Superior temporal gyrus (tissue), 1 donor: Measurements from ENCODE around the gene STYX.
"Not testable (repeated sequence)": the region's sequence is repeated elsewhere in the genome, so short reads cannot be mapped to it uniquely, and the experiment has no call there.

Experiments used
- DNase-seq: peaks from one replicate; pipeline ENCODE4 v3.0.0-alpha.2; 2016; ENCODE audit errors: extremely low spot score

Gene STYX

DNA sequence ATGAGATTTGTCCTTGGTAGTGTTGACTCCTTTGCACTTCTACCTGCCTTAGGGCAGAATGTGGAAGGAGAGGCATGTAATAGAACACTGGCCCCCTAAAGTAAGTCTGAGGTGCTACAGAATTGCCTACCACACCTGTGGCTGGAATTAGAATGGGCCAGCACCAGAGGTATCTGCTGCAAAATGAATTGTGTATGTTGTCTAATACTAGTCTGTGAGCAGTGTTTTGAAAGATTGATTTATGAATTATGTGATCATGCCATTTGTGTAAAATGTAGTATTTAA is 5.7 kb upstream of the STYX start:
- no peak for DNase-seq

DNA sequence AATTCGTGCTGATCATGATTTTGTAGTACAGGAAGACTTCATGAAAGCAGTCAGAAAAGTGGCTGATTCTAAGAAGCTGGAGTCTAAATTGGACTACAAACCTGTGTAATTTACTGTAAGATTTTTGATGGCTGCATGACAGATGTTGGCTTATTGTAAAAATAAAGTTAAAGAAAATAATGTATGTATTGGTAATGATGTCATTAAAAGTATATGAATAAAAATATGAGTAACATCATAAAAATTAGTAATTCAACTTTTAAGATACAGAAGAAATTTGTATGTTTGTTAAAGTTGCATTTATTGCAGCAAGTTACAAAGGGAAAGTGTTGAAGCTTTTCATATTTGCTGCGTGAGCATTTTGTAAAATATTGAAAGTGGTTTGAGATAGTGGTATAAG is 2.5 kb upstream of the STYX start:
- not testable (repeated sequence) for DNase-seq

DNA sequence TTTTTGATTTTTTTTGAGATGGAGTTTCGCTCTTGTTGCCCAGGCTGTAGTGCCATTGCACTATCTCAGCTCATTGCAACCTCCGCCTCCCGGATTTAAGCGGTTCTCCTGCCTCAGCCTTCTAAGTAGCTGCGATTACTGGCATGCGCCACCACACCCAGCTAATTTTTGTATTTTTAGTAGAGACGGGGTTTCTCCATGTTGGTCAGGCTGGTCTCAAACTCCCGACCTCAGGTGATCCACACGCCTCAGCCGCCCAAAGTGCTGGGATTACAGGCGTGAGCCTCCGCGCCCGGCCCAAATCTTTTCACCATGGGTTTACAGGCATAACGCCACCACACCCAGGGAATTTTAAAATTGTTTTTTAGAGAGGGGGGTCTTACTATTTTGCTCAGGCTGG is 931 bp upstream of the STYX start:
- not testable (repeated sequence) for DNase-seq

DNA sequence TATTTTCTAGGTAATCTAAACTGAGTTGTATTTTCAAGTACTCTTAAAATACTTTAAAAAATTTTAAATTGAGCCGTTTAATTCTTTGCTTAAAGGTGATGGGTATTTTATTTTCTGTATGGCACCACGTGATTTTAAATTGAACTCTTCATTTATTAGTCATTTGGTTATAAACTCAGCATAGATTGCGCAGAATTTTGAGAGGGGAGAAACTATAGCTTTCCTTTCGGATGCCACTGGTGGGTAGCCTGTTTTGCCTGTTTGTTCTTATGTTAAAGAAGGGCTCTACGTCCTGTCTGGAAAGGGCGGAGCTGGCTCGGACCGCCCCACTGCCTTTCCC is 411 bp upstream of the STYX start:
- DNase-seq: no peak

DNA sequence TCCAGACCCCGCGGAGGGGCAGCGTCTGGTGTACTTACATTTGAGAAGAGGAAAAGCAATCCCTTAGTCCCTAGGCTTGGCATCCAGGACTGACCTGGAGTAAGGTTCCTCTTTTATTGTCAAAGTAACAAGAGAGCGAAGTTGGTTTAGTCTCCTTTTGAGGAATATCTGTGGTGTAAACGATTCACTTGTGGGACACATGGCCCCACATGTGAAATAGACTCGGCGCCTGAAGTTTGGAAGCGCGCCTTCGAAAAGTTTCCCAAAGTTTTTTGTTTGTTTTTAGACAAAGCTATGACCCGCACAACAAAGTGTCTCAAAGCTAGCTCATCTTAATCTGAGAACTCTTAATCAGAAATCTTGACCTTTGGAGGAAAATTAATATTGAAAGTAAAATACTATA is 744 bp downstream of the STYX start:
- DNase-seq: peak; percentile 44

DNA sequence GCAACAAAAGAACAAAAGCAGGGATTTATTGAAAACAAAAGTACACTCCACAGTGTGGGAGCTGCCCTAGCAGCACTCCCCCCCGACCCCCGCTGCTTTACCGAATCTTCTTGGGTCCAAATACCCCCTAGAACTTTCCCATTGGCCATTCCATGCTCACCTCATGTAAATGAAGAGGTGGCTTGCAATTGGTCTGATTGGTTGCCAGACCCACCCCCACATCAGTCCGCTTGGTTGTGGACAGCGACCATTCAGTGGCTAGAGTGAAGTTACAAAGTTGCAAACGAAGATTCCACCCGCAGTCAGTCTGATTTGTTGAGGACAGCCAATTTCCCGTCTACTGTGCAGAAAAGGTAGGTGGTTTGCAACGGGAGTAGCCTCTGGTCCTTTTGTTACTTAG is 3.9 kb downstream of the STYX start:
- no peak for DNase-seq

DNA sequence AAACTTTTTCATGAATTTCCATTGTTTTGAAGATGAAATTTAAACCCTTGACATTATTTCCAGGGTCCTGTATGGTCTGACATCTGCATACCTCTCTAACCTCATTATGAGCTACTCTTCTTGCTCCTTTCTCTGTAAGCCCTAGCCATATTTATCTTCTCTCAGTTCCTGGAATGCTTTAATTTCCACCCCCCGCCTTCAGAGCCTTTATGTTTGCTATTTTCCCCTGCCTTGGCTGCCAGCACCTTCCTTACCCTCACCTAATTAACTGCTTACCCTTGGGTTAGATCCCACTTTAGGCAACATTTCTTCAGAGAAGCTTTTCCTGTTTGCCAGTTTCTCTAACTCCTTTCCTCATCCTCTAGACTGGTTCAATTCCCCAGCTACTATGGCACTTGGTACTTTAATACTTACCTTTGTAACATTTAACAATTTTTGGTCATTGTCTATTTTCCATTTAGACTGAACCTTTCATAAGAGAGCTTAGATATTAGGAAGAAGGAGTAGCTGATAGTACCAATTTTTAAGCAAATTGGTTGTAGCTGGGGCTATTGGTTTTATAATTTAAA is 6.0 kb downstream of the STYX start:
- DNase-seq: no peak

DNA sequence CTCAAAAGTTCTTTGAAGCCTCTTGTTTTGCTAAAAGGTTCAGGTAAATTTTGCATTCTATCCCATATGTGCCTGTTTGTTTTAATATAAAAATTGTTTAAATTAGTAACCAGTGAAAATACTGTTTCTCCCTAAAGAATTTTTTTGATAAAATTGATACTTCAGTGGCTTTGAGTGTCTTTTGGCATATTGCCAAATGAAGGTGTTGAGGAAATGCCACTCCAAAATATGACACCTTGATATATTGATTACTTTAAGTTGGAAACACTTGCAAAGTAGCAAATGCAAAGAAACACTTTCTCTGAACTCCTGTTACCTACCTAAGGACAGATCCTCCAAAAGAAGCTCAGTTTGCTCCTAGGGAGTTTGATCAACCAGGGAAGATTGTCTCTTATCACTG is 8.4 kb downstream of the STYX start:
- DNase-seq: no peak

DNA sequence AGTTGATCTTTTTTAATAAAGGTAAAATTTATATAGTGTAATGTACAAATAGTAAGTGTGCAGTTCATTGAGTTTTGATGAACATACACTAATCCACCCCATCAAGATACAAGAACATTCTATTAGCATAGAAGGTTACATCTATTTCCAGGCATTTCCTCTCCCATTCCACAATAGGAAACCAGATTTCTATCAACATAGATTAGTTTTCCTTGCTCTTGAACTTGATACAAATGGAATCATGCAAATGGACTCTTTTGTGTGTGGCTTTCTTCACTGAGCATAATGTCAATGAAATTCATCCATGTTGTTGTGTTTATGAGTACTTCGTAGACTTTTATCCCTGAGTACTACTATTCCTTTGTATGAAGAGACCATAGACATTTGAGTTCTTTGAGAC is 10.8 kb downstream of the STYX start:
- DNase-seq: no peak

DNA sequence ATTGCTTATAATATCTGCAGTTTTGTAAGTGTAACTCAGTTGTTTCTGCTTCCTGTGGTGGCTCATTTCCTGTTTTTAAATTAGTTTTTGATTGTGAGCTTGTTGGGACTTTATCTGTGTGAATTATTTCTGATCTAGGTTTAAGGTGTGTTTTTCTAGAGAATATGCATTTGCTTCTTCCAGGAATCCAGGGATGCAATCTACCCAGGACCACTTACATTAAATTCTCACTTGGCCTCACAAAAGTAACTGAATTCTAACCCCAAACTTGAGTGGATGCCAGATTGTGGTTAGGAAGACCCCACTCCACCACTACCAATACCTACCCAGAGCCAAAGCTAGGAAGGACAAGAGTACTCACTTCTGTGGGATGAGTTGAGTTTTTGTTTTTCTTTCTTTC is 11.9 kb downstream of the STYX start:
- no peak for DNase-seq

DNA sequence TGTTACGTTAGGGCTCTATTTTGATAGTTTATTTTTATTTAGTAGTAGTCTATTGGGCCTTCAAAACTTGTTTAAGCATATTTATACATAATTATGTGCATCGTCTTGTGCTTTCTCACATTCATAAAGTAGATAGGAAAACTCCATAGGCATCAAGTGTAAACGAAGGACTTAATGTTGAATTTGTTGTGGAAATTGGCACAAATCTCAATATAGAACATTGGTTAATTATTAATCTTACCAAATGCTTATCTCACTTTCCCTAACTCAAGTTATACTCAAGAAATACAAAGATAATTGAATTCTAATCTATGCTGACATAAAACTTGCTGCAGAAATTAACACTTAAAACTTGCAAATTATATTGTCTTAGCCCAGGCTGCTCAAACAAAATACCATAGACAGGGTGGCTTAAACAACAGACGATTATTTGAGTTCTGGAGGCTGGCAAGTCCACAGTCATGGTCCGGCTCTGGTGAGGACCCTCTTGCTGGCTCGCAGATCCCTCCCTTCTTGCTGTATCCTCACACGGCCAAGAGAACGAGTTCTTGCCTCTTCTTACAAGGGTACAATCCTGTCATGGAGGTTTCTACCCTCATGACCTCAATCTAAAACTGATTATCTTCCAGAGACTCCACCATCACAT is 18.8 kb downstream of the STYX start:
- no peak for DNase-seq

DNA sequence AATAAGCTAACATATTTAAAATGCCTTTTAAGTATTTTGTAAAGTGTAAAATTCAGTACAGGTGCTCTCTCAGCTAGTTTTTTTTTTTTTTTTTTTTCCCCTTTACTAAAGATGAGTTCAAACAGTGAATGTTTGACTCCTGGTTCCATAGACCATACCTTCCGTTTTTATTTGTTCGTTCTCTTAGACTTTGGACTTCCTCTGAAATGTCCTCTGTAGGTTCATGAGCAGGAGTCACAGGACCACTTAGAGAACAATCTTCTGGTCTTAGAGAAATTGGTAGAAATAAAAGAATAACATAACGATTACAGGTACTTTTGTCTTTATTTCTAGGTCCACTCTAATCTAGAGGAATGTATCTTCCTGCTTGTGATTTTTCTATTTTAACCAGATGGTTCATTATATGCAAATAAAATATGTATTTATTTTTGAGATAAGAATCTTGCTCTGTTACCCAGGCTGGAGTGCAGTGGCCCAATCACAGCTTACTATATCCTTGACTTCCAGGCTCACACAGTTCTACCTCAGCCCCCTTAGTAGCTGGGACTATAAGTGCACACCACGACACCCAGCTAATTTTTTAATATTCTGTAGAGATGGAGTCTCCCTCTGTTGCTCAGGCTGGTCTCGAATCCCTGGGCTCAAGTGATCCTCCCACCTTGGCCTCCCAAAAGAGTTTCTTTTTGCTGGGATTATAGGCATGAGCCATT is 25.8 kb downstream of the STYX start:
- no peak for DNase-seq

DNA sequence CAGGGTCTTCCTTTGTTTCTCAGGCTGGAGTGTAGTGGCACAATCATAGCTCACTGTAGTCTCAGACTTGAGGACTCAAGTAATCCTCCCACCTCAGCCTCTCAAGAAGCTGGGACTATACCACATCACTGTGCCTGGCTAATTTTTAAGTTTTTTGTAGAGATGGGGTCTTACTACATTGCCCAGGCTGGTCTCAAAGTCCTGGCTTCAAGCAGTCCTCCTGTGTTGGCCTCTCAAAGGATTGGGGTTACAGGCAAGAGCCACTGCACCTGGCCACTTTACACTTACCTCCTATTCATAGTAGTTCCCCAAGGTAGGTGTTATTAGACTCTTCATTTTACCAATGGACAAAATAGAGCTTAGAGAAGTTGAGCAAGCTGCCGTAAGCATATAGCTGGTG is 29.2 kb downstream of the STYX start:
- DNase-seq: no peak

DNA sequence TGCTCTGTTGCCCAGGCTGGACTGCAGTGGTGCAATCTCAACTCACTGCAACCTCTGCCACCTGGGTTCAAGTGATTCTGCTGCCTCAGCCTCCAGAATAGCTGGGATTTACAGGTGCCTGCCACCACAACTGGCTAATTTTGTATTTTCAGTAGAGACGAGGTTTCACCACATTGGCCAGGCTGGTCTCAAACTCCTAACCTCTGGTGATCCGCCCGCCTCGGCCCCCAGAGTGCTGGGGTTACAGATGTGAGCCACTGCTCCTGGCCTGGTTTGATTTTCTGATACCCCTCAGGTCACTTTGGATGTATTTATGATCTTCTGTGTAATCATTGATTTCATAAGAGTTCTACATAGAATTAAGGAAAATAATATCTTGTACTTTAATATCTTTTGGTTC is 33.0 kb downstream of the STYX start:
- not testable (repeated sequence) for DNase-seq

DNA sequence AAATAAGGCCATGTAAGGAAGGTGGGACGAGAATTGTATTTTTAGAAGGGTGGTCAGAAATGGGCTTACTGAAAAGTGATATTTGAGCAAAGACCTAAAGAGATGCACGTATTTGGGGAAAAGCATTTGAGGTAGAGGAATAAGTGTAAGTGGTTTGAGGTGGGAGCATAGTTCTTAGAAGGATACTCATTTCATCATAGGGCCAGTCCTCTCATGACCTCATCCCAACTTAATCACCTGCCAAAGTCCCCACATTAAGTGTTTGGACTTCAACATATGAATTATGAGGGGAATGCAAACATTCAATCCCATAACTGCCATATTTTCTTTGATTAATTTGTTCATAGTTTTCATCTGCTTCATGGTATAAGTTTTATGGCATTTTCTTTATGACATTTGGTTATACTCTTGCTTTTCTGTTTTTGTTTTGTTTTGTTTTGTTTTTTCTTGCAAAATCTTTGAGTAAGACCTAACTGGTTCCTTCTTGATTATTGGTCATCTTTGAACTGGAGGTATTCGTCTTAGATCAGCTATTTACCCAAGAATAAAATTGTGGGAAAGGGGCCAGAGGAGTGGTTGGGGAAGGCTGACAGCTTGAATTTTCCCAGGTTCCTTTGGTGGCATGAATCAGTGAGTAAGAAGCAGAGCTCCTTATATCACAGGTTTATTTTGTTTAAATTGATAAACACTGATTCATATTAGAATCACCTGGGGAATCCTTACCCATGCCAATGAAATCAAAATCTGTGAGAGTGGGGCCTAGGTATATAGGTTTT is 37.3 kb downstream of the STYX start:
- no peak for DNase-seq

DNA sequence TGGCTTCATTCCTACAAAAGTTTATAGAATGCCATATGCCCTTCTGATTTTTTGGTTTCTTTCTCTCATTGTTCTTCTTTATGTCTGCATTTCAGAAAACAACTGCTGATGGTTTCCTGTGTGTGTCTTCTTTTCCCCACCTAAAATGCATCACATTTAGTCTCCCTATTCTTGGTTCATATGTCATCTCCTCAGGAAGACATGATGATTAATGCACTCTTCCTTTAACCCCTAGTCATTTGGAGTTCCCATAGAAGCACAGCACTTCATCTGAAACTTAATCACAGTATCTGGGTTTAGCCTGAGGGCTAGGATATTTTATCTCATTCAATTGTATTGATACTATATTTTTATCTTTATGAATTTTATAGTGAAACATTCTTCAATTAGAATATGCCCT is 39.9 kb downstream of the STYX start:
- DNase-seq: no peak

DNA sequence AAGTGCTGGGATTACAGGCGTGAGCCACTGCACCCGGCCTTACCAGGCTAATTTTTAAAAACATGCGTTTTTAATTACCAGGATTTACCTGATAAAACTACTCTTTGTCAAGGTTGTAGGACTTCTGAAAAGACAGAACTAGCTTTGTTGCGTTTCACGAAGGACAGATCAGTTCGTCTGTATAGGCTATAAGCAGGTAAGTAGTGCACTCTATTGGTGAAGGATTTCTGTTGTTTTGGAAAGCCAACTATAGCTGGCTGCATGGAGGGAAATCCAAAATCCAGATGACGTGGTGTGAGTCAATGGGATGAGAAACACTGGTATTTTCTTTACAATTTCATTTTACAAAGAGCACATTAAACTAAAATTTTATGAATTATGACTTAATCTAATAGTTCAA is 46.9 kb downstream of the STYX start:
- no peak for DNase-seq

DNA sequence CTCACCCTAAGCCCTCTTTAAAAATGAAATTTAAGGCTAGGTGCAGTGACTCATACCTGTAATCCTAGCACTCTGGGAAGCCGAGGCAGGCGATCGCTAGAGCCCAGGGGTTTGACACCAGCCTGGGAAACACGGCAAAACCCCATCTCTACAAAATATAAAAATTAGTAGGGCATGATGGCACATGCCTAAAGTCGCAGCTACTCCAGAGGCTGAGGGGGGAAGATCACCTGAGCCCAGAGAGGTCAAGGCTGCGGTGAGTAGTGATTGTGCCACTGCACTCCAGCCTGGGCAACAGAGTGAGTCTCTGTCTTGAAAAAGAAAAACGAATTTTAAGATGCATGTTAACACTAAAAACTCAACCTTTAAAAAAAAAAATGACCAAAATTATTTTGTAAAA is 48.7 kb downstream of the STYX start:
- DNase-seq: no peak

DNA sequence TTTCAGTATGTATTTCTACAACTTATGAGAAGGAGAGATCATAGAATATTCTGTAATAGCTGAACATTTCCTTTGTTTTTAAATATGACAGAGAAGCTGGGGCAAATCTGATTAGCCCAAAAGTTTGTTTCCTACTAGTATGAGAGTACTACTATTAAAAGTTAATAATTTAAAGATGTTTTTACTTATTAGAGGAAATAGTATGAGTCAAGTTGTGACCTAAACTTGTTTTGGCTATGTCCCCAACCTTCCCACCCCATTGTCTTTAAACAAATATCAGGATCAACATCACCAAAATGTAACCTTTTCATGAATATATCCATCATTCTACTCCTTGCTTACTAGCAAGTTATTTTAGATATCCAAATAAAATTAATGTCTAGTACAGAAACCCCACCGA is 50.9 kb downstream of the STYX start:
- DNase-seq: no peak

DNA sequence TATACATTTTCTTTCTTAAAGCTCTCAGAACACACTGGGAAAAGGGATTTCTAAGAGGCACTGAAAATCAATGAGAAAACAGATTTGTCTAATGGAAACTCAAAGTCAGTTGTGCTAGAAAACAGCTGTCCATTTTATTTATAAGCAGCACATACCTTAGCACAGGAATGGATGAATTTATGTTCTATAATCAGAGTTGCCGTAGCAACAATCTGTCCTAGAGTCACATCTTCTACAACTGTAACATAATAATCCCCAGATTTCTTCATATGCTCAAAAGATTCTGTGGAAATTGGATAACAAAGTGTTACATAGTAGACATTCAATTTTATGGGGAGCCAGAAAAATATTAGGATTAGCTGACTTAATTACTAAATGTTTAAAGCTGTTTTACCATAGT is 51.7 kb downstream of the STYX start:
- no peak for DNase-seq

DNA sequence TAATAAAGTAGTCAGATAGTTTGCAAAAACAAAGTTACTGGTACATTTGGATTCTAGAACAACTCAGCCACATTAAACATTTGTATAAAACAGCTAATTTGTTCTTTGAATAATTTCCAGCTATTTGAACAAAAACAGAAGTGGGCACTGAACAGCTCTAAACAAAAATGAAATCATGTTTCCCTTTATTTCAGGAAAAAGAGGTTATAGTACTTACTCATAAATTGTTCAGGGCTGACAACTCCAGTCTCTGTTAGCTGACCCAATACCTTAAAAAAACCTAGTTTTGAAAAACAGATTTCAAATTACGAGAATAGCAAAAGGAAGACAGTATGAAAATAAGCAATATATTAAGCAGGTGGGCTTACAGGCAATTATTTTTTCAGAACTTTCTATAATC is 53.2 kb downstream of the STYX start:
- DNase-seq: no peak

DNA sequence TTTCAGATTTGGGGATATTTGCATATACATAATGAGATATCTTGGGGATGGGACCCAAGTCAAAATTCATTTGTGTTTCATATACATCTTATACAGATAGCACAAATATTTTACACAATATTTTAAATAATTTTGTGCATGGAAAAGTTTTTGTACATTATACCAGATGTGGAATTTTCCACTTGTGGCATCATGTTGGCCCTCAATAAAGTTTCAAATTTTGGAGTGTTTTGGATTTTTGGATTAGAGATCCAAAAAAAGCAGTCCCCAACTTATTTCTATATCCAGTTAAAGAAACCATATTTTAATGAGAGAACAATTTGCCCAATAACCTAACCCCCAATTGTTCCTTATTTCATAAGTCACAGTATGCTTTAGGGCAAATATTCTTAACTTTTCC is 56.9 kb downstream of the STYX start:
- DNase-seq: no peak

DNA sequence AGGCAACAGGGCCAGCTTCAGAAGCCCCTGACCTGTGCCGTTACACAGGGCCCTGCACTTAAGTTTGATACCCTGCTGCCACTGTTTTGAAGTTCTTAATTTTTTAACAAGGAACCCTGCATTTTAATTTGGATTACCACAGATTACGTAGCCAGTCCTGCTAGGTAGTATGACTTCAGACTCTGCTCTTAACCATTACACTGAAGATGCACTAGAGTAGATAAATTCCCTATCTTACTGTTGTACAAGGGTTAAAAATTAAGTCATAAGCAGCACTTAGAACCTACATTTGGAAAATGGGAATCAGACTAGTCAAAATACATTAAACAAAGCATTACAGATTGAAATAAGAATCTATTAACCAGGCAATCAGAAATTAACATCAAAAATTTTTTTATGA is 59.2 kb downstream of the STYX start:
- DNase-seq: no peak
